GM19324 (cell line): ENCODE measurements around the gene DEFB131A.
"Not testable (repeated sequence)": the region's sequence is repeated elsewhere in the genome, so short reads cannot be mapped to it uniquely, and the experiment has no call there.

Experiments used
- ATAC-seq: cut with Tn5 transposase; IDR thresholded peaks from one replicate; pipeline ENCODE4 v1.9.1; 2021; ENCODE audit warnings: mild to moderate bottlenecking, moderate library complexity; ENCODE audit not compliant: unreplicated experiment, low FRiP score

The DEFB131A gene

DNA sequence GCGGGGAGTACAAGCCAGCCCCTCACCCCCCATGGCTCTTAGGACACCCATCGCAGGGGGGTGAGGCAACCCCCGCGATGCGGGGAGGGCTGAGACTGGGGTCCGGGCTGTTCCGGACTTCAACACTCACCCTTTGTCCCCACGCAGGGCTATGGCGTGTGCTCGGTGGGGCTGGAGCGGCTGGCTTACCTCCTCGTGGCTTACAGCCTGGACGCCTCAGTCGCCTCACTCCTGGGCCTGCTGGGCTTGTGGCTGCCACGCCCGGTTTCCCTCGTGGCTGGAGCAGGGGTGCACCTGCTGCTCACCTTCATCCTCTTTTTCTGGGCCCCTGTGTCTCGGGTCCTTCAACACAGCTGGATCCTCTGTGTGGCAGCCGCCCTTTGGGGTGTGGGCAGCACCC lies 49.4 kb downstream of the DEFB131A start:
- ATAC-seq: not testable (repeated sequence)

DNA sequence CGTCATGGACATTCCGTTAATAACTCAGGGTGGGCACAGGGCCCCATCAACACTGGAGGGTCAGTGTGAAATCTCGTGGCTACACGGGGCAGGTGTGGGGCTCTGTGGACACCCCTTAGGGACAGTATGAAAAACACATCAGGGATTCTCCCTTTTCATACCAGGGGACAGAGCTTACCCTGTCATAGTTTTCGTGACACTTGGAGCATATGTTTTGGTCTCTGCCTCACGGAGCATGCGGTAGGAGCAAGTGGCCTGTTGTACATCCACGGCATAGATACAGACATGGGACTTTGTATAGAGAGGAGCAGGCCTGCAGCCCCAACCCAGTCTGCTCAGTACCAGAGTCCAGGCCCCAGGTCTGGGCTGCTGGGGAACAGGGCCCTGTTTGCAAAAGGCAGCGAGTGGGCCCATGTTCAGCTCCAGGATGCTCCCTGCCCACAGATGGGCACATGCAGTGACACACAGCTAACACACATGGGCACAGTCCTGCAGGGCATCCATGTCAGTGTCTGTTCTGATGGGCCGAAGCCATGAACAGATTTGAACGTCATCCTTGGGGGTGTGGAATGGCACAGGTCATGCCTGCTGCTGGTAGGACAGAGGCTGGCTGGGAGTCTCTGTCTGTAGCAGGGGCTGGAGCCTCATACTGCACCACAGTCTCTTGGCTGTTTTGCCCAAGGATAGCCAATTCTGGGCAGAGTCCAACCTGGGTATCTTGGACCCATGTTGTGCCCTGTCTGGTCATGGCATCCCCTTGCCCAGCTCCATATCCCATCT lies 50.2 kb downstream of the DEFB131A start:
- ATAC-seq: not testable (repeated sequence)

DNA sequence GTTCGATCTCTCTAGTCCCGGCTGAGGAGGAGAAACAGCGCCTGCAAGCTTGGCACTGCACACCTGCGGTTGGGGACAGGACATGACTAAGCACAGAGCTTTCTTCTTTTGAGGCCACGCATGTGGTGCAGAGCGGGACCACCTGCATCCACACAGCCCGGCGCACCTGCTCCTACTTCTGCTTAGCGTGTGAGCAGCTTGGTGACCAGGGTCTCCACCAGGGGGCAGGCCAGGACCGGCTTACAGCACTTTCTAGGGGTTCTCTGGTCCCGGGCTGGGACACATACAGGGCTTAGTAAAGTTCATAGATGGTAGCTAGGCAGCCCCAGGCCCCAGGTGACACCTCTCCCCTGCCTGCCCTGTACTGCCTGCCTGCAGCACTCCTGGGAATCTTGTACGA lies 51.2 kb downstream of the DEFB131A start:
- not testable (repeated sequence) for ATAC-seq

DNA sequence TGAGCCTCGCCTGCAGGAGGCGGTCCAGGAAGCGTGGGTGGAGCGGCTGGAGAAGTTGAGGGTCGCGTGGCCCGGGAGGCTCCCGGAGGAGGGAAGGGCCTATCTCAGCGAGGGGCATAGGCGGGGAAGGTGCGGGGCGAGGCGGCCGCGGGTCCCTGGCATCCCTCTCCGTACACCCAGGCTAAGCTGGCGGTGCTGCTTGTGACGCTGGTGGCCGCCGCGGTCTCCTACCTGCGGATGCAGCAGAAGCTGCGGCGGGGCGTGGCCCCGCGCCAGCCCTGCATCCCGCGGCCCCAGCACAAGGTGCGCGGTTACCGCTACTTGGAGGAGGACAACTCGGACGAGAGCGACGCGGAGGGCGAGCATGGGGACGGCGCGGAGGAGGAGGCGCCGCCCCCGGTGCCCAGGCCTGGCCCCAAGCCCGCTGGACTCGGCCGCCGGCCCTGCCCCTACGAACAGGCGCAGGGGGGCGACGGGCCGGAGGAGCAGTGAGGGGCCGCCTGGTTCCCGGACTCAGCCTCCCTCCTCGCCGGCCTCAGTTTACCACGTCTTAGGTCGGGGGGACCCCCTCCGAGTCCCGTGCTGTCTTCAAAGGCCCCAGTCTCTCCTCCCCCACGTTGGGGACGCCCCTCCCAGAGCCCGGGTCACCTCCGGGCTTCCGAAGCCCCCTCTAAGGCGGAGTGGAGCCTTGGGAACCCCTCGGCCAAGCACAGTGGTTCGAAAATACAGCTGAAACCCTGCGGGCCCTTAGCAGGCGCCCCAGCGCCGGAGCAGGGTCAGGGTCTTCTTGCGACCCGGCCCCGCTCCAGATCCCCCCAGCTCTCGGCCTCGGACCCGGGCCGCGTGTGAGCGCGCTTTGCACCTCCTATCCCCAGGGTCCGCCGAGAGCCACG lies 53.6 kb downstream of the DEFB131A start:
- not testable (repeated sequence) for ATAC-seq

DNA sequence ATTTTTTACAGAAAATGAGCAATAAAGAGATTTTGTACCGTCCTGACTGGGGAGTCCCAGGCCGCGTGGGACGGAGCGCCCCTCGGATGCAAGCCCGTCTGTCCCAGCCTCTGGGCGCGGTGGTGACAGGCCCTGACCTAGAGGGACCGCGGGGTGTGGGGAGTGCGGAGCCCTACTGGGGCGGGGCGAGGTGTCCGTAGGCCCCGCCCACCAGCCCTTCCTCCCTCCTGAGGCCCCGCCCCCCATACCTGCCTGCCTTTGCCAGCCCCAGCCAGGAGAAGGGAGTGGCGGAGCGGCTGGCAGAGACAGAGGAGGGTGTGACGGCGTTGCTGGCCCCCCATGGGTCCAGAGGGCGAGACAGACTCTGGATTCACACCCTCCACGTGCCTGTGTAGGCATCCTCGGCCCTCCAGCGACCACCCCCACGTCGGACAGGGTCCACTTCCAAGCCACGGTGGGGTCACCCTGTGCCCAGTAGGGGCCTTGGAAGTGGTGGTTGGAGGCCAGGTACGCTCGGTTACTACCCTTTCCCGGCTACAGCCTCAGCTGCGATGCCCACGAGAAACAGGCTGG lies 54.3 kb downstream of the DEFB131A start:
- not testable (repeated sequence) for ATAC-seq

DNA sequence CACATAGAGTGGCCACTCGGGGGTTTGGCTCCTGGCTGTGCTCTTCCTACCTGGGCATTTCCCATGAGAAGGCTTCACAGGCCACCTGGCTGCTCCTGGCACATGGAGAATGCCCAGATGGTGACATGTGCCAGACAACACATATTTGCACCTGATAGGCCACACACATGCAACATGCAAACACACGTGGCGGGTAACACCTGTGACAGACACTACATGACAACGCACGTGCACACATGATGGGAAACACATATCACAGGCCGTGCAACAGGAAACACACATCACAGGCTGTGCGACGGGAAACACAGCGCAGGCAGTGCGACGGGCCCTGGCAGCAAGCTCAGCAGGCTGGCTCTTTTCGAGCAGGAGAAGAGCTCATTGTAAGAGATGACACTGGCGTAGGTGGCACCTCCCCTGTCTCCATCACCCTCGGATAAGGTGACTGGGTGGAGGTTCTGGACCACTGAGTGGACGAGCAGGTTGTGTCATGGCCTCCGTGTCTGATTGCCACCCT lies 55.8 kb downstream of the DEFB131A start:
- not testable (repeated sequence) for ATAC-seq
